ENCODE results near the gene PTPRN2.
"Not testable (repeated sequence)": the region's sequence is repeated elsewhere in the genome, so short reads cannot be mapped to it uniquely, and the experiment has no call there.

PTPRN2 gene

DNA sequence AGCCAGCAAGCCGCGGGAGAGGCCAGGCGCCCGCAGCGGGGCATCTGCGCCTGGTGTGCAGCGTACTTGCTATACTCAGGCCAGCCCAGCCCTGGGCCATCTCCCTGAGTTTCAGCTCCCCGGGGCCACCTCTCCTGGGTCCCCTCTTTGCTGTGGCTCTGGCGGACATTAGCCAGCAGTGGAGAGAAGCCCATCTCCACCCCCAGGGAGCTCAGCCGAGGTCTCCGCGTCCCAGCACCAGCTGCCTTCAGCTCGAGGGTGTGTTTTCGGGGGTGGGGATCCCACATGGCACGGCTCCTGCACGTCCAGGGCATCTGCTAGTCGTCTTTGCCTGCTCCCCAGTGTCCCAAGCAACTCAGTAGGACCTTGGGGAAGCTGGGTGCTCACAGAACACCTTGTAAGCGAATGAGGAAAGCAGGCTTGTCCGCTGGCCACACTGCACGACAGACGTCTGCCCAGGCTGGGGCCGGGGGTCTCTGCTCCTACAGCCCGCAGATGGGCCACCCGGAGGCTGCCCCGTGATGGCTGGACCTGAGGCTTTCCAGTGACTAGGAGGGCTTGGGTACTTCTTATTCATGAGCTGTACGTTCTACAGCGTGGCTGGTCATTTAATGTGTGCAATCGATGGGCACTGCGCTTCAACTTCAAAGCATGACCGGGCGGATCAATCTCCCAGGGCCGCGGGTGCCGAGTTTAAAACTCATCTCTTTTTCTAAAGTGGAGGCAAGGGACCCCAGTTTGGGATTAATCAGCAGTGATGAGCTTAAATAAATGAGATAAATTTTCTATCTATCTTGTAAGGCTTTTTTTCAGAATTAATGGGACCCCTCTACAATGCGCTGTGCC, 795.2 kb downstream of the PTPRN2 start:
- DNase-seq = no peak

DNA sequence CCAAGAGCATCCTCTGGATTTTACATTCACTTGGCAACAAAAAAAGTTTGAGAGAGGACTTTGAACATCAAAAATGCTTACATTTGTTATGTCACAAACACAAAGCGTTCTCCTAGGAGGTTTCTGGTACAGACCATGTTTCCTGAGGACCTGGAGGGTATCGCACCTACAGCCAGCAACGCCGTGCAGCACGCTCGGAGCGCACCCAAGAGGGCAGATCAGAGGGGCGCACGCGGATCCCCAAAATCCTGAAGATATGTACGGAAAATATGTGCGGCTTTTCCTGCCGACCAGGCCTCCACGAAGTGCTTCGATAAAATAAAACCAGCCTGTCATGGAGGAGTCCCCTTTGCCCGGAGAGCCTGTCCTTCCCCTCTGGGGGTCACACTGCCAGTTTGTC, 796.0 kb downstream of the PTPRN2 start:
- DNase-seq = no peak

DNA sequence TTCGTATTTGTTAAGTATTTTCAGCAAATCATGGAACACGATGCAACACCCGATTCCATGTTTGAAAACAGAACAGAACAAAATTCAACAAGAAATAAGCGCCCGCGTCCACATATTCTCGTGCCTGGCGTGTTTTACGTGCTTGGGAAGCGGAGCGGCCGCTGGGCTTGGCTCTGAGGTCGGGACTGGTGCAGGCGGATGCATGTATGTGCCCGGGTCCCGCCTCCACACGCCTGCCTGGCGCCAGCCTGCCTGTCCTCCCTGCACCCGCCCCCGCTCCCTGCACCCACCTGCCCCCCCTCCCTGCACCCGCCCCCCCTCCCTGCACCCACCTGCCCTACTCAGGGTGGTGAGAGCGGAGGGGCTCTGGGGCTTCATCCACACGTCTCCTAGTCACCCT, 796.4 kb downstream of the PTPRN2 start:
- no peak for DNase-seq

DNA sequence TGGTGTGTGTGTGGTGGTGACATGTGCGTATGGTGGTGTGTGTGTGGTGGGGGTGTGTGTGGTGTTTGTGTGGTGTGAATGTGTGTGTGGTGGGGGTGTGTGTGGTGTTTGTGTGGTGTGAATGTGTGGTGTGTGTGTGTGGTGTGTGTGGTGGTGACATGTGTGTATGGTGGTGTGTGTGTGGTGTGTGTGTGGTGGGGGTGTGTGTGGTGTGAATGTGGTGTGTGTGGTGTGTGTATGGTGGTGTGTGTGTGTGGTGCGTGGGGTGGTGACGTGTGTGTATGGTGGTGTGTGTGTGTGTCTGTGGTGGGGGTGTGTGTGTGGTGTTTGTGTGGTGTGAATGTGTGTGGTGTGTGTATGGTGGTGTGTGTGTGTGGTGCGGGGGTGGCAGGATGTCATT, 797.7 kb downstream of the PTPRN2 start:
- no peak for DNase-seq

DNA sequence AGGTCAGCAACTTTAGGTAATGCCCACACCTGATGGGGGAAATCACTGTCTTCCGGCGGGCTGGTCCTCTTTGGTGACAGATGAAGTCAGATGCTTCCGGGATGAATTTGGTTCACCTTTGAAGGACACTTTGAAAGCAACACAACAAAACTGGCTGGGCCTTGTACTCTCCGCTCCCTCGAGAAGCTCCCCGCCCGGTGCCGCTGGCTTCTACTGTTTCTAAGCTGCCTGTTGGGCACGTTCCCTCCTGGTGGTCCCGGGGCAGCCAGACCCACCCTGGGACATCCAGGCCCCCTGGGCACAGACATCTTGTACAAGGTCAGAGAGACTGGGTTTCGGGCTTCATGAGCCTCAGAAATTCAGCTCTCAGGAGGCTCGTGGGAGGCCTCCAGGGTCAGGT, 798.5 kb downstream of the PTPRN2 start:
- DNase-seq = no peak

DNA sequence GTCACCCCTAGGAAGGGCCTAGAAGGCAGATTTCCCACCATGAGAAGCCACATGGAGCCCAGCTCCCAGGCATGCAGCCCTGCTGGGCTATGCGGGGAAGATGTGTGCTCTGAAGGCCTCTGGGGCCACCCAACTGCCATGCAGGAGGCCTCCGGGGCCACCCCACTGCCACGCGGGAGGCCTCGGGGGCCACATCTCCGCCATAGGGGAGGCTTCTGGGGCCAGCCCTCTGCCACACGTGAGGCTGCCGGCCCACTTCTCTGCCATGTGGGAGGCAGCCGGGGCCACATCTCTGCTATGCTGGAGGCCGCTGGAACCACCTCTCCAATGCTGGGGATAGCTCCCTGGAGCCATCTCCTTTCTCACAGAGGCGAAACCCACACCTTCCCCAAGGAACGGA, 799.0 kb downstream of the PTPRN2 start:
- no peak for DNase-seq

DNA sequence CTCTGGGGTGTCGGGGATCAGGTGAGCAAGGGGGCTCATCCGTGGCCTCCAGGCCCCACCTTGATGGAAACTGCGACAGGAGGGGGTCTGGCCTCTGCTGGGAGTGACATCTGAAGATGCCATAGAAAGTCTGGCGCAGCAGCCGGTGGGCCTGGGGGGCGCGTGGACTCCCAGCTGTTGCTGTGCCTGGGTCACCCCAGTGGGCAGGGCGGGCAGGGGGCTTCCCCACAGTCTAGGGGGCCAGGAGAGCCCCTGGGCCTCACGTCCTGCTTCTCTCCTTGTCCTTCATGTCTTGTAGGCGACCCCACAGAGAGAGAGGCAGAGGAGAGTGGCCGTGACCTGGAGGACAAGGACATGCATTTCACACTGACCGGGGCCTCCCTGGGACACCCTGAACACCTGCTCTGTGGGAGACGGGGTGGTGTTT, 800.3 kb downstream of the PTPRN2 start:
- no peak for DNase-seq

DNA sequence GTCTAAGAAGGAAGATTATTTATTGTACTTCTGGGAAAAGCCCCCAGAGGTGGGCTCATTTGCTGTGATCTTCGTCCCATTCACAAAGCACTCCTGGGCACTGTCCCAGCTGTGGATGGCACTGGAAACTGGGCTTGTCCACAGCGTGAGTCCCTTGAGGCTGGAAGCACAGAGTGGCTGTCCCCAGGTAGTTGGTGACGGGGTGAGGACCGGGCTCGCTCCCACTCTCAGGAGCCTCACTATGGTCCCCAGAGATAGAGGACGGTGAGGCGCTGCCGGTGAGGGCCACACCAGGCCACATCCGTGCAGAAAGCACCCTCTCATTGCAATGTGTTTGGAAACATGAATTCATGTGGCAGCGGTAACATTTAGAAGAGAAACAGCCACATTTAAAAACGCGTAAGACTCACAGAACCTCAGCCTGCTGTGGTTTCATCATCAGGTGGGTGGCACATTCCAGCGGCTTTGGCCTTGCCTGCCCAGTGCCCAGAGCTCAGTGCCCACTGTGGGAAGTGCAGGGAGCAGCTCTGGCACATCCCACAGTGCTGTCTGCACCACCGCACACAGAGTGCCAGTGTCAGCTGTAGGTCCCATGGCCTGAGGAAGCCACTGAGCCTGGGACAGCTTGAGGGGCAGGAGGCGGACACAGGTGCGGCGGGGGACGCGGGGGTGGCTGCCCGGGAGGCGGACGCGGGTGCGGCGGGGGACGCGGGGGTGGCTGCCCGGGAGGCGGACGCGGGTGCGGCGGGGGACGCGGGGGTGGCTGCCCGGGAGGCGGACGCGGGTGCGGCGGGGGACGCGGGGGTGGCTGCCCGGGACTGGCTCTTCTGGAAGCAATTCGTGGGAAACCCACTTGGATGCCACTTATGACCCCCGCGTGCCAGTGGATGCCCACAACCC, 801.0 kb downstream of the PTPRN2 start:
- no peak for DNase-seq

DNA sequence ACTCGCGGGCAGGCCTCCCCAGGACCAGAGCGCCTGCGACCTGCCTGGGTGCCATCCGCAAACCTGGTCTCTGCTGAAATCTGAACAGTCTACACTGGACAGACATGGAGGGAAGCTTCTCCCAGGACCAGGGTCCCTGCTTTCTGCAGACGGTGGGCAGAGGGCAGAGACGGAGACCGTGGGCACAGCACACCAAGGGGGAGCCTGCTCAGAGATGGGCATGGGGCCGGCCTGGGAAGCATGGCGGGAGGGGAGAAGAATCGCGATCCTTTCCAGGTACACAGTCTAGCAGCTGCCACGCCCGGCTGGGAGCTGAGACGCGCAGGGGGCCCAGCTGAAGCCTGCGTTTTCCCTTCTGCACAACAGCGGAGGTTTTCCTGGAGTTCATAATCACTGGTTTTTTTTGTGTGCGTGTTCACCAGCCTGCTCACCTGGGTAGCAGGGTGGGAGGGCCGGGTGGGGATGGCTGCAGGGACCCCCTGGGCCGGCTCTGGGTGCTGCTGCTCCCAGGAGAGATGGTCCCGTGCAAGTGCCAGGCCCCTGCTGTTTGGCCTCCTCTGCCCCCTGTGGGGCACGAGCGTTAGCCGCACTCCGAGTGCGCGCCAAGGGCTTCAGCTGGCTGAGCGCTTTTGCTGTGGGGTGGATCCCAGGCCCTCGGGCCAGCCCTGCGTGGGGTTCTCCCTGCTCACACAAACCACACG, 802.0 kb downstream of the PTPRN2 start:
- no peak for DNase-seq

DNA sequence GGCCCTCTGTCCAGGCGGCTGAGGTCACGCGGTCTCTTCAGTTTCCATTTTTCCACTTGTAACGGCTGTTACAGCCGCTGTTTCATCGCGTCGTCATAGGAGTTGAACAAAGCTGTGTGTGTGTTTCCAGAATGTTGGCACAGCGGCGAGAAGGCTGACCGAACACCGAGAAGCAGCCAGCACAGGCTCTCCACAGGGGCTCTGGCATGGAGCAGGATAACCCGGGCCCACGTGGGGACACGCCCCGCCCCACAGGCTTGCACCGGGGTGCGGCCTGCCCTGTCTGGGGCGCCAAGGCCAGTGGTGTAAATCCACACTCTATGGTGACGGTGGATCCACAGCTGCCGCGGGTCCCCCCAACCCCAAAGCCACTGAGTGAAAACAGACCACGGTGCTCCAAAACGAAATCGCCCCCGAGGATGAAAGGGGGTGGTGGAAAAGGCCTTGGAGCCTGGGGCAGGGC, 802.6 kb downstream of the PTPRN2 start:
- DNase-seq = no peak

DNA sequence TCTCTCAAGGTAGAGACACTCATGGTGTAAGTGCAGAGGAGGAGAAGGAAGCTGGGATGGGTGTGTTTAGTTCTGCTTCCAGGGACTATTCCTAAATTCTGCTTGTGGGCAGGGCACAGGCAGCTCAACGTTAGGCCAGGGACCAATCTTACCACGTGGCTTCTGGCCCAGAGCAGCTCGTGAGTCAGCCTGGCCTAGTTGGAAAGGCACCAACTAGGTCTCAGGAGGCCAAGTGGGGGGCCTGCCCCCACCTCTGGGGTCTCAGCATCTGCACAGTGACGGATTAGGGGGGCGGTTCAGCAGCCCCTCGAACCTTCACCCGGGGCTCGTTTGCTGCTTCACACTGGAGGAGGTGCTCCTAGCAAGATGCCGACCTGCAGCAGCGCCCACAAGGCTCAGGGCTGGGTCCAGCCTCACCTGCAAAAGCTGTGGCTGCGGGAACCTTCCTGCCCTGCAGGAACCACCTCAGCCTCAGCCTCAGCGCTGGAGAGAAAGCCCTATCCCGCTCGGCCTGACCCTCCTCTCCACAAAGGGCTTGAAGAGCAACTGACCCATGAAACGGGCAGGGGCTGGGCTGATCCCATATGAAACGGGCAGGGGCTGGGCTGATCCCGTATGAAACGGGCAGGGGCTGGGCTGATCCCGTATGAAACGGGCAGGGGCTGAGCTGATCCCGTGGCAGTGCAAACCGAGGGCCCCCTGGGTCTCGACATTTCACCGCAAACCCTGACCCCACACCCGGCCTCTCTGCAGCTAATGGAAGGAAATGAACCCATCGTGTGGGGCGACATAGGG, 803.4 kb downstream of the PTPRN2 start:
- DNase-seq = no peak

DNA sequence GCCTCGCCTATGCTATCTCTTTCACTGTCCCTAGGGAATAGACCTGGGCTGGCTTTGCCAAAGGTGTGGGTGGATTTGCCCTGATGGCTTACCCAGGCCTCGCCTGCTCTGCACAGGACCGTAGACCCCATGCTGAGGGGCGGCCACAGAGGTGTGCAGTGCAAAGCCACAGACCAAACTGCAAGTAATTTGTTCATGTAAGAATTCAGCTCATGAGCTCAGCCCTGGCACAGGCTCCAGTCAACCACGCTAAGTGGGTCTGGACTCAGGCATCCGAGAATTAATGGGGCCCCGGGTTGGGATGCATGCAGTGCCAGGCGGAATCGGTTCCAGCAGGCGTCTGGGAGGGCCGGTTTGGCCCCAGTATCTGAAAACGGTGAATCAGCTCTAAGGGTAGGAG, 805.6 kb downstream of the PTPRN2 start:
- DNase-seq = no peak

DNA sequence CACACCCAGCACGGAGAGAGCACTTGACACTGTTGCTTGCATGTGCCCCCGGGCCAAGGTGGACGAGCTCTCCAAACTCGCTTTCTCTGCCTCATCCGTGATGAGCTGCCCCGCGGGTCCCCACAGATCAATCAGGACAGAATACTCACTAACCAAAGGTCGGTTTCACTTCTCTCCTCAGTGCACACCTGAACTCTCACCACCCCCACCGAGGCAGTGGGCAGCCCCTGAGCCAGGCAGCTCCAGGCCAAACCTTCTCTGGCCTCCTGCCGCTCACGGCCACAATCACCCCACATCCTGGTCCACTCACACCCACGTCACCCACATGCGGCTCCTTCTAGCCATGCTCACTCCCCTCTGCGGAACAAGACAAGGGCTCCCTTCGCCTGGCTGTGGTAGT, 806.9 kb downstream of the PTPRN2 start:
- DNase-seq = no peak

DNA sequence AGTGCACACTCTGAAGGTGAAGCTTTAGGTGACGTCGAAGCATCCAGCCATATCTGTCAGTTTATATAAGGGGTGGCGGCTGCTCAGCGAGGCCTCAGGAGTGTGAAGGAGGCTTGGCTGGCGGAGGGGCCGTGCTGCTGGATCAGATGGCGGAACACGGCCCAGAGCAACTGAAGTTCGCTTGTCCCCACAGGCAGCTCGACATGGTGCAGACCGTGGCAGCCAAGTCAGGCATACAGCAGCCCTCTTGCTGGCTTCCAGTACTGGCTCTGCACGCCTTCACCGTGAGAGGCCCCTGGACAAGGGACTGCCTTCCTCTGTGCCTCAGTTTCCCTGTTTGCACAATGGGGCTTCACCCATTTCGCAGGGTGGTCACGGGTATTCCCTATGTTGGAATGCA, 807.3 kb downstream of the PTPRN2 start:
- DNase-seq = no peak

DNA sequence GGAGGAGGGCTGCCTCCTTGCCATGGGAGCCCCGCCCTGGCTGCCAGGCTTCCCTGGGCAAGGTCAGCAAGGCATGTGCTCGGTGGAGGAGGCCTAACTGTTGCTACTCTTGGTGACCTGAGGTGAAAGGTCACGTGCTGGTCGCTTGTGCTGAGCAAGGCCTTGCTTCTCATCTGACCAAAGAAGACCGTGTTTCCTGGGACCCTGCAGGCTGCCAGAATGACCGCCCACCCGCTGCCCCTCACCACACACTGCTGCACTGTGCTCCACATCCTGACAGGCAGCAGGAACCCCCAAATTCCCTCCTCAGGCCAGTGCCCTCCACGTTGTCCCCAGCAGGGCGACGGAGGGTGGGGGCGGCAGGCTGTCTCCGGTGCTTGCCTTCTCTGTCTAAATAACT, 808.4 kb downstream of the PTPRN2 start:
- no peak for DNase-seq

DNA sequence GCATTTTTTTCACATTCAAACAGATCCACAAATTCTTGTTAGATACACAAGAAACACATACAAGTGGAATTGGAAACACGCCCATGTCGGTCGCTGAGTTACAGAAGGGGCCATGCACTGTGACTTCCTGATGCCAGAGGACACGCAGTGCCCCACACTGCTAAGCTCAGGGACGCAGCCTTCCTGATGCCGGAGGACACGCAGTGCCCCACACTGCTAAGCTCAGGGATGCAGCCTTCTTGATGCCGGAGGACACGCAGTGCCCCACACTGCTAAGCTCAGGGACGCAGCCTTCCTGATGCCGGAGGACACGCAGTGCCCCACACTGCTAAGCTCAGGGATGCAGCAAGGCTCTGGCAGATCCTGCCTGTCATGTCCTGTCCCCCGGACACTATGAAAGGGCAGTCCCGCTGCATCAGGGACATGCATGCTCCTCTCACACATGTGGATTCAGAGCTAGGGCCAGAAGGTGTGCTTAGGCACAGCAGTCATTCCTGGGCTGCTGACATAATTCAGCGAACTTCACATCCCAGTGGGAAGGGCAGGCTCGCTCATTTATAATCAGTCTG, 810.3 kb downstream of the PTPRN2 start:
- DNase-seq = not testable (repeated sequence)

DNA sequence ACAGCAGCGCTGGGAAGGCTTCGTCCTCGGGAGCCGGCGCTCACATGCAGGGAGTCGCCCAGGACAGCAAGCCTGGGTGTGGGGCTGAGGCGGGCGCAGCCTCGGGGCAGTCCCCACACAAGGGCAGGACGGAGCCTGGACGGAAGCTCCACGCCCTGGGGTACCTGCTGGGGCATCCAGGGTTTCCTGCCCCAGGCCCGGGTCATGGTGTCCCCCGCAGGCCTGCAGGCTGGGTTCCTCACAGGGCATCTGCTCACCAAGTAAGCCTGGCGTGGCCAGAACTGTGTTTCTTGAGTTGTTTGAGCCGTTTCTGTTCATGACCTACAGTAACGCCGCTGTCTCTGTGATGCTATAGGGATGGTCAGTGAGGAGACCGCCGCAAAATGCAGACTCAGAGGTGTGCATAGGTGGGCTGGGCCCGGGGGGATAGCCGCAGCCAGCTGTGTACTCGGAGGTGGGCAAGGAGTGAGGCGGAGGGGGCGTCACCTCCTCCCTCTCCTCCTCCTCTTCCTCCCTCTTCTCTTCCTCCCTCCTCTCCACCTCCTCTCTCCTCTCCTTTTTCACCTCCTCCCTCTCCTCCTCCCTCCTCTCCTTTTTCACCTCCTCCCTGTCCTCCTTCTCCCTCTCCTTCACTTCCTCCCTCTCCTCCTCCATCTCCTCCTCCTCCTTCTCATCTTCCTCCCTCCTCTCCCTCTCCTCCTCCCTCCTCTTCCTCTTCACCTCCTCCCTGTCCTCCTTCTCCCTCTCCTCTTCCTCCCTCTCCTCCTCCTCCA, 811.9 kb downstream of the PTPRN2 start:
- DNase-seq = no peak

DNA sequence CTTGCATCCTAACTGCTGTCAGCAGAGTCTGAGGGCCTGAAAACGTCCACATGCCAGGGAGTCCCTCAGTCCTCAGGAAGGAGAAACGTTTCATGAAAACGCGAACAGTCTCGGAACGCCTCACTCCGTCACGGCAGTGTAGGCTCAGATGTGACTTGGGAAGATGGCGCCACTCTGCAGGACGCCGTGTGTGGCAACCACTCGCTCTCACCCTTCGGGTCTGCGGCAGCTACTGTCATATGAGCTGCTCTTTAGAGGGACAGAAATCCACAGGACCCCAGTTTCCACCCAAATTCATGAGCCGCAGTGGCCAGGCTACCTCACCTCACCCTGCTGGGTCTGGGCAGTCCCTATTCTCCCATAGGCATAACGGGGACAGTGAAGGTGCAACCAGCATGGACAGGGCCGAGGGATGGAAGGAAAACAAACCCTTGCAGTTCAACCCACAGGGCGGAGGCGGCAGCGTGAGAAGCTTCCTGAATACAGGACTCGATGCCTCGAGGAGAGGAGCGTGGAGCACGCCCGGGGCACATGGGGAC, 812.5 kb downstream of the PTPRN2 start:
- no peak for DNase-seq

DNA sequence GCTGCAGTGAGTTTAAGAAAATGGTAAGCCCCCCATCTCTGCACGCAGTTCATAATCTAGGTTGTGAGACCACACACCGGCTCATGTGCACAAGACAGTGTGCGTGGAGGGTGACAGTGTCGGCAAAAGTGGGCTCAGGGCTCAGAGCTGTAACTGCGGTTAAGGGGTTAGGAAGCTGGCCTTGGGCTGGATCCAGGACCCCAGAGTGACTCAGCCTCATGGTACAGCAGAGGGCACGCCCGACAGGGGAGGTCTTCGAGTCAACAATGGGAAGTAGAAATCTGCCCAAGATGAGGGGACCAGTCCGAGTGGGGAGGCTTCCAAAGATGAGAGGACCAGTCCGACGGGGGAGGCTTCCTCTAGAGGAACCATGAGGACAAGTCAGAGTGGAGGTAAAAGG, 813.1 kb downstream of the PTPRN2 start:
- DNase-seq = no peak

DNA sequence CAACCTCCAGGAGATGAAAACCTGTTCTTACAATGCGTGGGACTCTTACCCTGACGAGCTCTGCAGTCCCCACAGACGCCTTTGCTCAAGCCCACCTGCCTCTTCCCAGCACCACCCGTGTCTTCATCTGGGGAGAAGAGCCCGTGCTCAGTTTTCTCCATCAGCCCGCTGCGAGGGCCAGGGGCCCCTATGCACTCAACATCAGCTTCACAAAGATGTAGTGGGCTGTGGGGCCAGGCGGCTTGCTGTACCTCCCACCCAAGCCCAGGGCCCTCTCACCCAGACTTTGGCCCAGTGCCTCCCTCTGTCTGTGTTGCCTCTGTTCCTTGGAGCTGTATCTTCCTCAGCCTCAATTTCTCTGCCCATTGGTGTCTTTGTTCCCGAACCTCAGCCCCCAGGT, 814.3 kb downstream of the PTPRN2 start:
- no peak for DNase-seq

All from stimulated activated CD4-positive, alpha-beta T cell treated with anti-CD3 and anti-CD28 coated beads, Interleukin-4, amount 100 ng/mL, for 1 hour (primary cell).